Uterus (tissue), 2 donors: Measurements from ENCODE around the gene TMEM150A.

Experiments
- POLR2A ChIP-seq, 2 donors: fragments of 450-650 bp; IDR thresholded peaks; one replicate each; pipeline ENCODE4 v1.6.1; 2016; ENCODE audit warnings: antibody characterized with exemption in 2 of 2, mild to moderate bottlenecking in 1 of 2, moderate library complexity in 1 of 2
- TF ChIP-seq, protein P1 (sequence below), 4 experiments: fragments of 200-600 bp in 2 of 4; fragments of 450-650 bp in 2 of 4; sonication (generic) in 2 of 4; IDR thresholded peaks; one replicate each; pipeline ENCODE4 v1.5.1; 2016 to 2019; ENCODE audit warnings: antibody characterized with exemption in 4 of 4, mild to moderate bottlenecking in 2 of 4, moderate library complexity in 1 of 4

DNA sequence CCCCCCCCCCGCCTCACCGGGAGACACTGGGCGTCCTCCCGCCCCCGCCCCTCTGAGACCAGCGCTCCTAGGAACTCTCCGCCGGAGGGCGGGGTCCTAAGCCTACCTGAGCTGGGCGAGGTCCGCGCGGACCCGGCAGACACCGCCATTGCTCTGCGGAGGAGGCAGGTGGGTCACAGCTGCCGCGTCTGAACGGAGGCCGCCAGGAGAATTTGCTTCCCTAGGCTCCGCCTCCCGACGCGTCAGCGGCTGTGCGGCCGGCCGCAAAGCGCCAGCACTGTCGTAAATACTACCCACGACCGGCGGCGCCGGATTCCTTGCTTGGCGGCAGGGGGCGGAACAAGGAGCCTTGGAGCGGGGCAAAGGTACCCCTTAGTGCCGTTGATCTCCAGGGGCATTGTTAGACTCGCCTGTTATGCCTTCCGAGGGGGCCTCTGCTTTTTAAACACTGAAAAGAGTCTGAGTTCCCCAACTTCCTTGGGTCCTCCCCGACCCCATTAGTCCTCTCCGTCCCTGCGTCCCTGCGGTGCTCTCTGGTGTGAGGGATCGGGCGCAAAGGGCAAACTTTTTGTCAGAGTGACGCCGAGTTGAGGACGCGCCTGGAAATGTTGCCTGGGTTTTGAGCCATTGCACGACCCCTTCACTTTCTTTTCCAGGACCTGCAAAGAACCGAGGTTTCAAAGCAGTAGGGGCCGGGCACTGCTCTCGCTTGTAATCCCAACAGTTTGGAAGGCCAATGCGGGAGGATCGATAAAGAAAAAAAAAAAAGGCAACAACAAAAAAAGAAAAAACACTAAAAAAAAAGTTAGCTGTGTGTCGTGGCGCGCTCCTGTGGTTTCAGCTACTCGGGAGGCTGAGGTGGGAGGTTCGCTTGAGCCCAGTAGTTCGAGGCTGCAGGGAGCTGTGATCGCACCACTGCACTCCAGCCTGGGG, 41.0 kb downstream of the TMEM150A start, which contains the start of gene GGCX:
- TF ChIP-seq, protein P1, sequence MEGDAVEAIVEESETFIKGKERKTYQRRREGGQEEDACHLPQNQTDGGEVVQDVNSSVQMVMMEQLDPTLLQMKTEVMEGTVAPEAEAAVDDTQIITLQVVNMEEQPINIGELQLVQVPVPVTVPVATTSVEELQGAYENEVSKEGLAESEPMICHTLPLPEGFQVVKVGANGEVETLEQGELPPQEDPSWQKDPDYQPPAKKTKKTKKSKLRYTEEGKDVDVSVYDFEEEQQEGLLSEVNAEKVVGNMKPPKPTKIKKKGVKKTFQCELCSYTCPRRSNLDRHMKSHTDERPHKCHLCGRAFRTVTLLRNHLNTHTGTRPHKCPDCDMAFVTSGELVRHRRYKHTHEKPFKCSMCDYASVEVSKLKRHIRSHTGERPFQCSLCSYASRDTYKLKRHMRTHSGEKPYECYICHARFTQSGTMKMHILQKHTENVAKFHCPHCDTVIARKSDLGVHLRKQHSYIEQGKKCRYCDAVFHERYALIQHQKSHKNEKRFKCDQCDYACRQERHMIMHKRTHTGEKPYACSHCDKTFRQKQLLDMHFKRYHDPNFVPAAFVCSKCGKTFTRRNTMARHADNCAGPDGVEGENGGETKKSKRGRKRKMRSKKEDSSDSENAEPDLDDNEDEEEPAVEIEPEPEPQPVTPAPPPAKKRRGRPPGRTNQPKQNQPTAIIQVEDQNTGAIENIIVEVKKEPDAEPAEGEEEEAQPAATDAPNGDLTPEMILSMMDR (IDR thresholded peaks at IDR 0.05): peak in 3 of 4 experiments; percentile 37 to 71 (median 61)
- TF ChIP-seq POLR2A (IDR thresholded peaks at IDR 0.05): peak; percentile 74 to 84
